Endodermal cell (in vitro differentiated cells): Measurements from ENCODE around the gene CEP295NL. TPM values are rescaled to one million over a fixed set of nuclear protein-coding genes. Genes with fewer than 3 reads are reported as not detected.

Experiments used
- DNase-seq: peaks from one replicate; pipeline ENCODE4 v3.0.0-alpha.2; 2017
- H3K27ac ChIP-seq: 2 replicates; pipeline ENCODE4 v1.5.1; 2013; ENCODE audit warnings: mild to moderate bottlenecking, low read depth, low read length, moderate library complexity
- H3K27me3 ChIP-seq: 2 replicates; pipeline ENCODE4 v1.6.1; 2013; ENCODE audit warnings: mild to moderate bottlenecking, low read length, moderate library complexity; ENCODE audit not compliant: insufficient read depth, control insufficient read depth, poor library complexity, severe bottlenecking
- H3K36me3 ChIP-seq: 2 replicates; pipeline ENCODE4 v1.7.0; 2013; ENCODE audit warnings: mild to moderate bottlenecking, low read length, moderate library complexity; ENCODE audit not compliant: control insufficient read depth, insufficient read depth
- H3K4me1 ChIP-seq: one replicate; pipeline ENCODE4 v1.7.0; 2013; ENCODE audit warnings: low read length; ENCODE audit not compliant: control insufficient read depth, insufficient read depth
- H3K4me3 ChIP-seq: 2 replicates; pipeline ENCODE4 v1.5.1; 2013; ENCODE audit warnings: mild to moderate bottlenecking, low read length, moderate library complexity
- H3K9ac ChIP-seq: 2 replicates; pipeline ENCODE4 v1.6.1; 2013; ENCODE audit warnings: mild to moderate bottlenecking, low read length, moderate library complexity; ENCODE audit not compliant: poor library complexity, severe bottlenecking; ENCODE audit errors: extremely low read depth
- H3K9me3 ChIP-seq: 2 replicates; pipeline ENCODE4 v1.6.1; 2013; ENCODE audit warnings: mild to moderate bottlenecking, low read length, moderate library complexity; ENCODE audit not compliant: control insufficient read depth
- H3K27ac Mint-ChIP-seq: 2 replicates; pipeline ENCODE4 v1.8.0; 2020; ENCODE audit warnings: mixed read lengths
- H3K27me3 Mint-ChIP-seq: 2 replicates; pipeline ENCODE4 v1.8.0; 2021; ENCODE audit warnings: mild to moderate bottlenecking, mixed read lengths; ENCODE audit not compliant: insufficient read depth
- H3K36me3 Mint-ChIP-seq: 2 replicates; pipeline ENCODE4 v1.8.0; 2020; ENCODE audit warnings: low read depth, mixed read lengths
- H3K4me1 Mint-ChIP-seq: 2 replicates; pipeline ENCODE4 v1.8.0; 2020; ENCODE audit warnings: mixed read lengths
- H3K4me3 Mint-ChIP-seq: 2 replicates; pipeline ENCODE4 v1.8.0; 2020; ENCODE audit warnings: mild to moderate bottlenecking, moderate library complexity, mixed read lengths
- H3K9me3 Mint-ChIP-seq: 2 replicates; pipeline ENCODE4 v1.8.0; 2020; ENCODE audit warnings: mild to moderate bottlenecking, mixed read lengths
- CTCF ChIP-seq: fragments of 200-600 bp; sonication (generic); conservative IDR thresholded peaks from 2 replicates; pipeline ENCODE4 v1.5.0; 2021; ENCODE audit warnings: antibody characterized with exemption, mild to moderate bottlenecking
- WGBS, 2 experiments: methylation state at CpG; one replicate each; pipeline versions ENCODE4 v1.1.5 to v1.1.7; 2013; ENCODE audit warnings: missing lambda C conversion rate in 2 of 2, mixed read lengths in 1 of 2; ENCODE audit not compliant: insufficient coverage in 1 of 2, insufficient read length in 1 of 2; 5-methylcytosine and 5-hydroxymethylcytosine counted together
- total RNA-seq, 2 donors: library from RNA; stranded (reverse); fragmentation: NEBNext Ultra II Directional in 1 of 2; extraction: Animal tissue kit (Norgen Biotek cat#: 25700) in 1 of 2; gene quantifications; 2 replicates in 1 of 2; 3 replicates in 1 of 2; pipeline ENCODE4 v1.2.1, GENCODE V29; 2021

The CEP295NL gene
- total RNA-seq, 2 donors from 2014 or later, result 0.97 to 2.2 TPM

DNA sequence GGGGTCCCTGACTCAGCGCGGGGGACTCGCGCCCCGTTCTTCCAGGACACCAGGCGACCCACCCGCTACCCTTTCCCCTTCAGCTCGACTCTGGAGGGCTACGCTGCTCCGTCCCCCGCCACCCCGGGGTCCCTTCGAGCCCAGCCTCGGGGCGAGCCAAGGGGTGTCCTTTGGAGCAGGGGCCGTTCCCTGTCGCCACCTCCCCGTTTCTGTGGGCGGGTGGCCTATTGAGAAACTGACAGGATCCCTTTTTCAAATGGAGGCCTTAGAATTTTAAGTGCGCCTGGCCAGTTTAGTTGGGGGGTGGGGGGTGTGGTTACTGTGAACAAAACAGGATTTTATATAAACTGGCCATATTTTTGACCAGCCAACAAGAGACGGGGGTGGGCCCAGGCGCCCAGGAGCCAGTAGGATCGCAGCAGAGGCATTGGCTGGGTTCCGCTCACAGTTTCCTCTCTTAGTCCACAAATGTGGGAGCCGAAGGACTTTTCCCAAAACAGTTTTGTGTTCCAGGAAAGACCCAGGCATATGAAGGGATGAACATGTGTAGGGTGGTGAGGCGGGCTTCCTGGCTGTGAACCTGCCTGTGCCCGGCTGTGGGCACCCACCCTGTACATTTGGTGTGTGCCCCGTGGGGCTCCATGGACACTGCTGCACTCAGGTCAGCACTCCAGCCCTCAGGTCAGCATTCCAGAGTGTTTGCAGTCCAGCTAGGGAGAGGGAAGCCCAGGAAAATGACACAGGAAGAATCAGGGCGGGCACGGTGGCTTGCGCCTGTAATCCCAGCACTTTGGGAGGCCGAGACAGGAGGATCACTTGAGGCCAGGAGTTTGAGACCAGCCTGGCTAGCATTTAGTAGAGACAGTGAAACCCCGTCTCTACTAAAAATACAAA lies 22.9 kb upstream of the CEP295NL start:
- H3K36me3 ChIP-seq, result no peaks in the 10 kb centered on the region
- peak overlapping the region; percentile 34 for H3K9ac ChIP-seq
- 44 to 90% methylated on average over 9 to 33 of the region's 33 CpGs for WGBS, 2 experiments
- Mint-ChIP-seq H3K36me3 (no peaks in the 10 kb centered on the region), H3K4me3 (peak overlapping the region; percentile 64), H3K4me1 (peaks cover 8% of the 10 kb centered on the region), H3K27ac (no peak overlapping the region), H3K9me3 (no peaks in the 10 kb centered on the region), H3K27me3 (peaks cover 5% of the 10 kb centered on the region)
- peak overlapping the region; percentile 69 for H3K4me3 ChIP-seq
- TF ChIP-seq CTCF, result no peak
- no peaks in the 10 kb centered on the region for H3K4me1 ChIP-seq
- peak overlapping the region; percentile 66 for H3K27ac ChIP-seq
- H3K9me3 ChIP-seq, result no peaks in the 10 kb centered on the region
- peak; percentile 81 for DNase-seq
- no peaks in the 10 kb centered on the region for H3K27me3 ChIP-seq

GRCh38 chr17:78925234-78925633 lies 22.2 kb upstream of the CEP295NL start, which contains the start of gene TIMP2:
Gene TIMP2, minus strand, starts transcription at chr17:78925387. Its CDS starts 299 bp downstream, at chr17:78925088.
- peaks cover 5% of the 10 kb centered on the region for H3K27me3 Mint-ChIP-seq
- 0% methylated on average over 14 to 52 of the region's 52 CpGs for WGBS, 2 experiments
- Histone ChIP-seq H3K27me3 (no peaks in the 10 kb centered on the region), H3K4me3 (peak within 1 kb of the TSS; percentile 82), H3K9ac (peak within 1 kb of the TSS; percentile 38), H3K9me3 (no peaks in the 10 kb centered on the region), H3K27ac (peak within 1 kb of the TSS; percentile 66), H3K36me3 (no peaks in the 10 kb centered on the region), H3K4me1 (no peaks in the 10 kb centered on the region)
- H3K4me1 Mint-ChIP-seq, result peaks cover 14% of the 10 kb centered on the region
- H3K4me3 Mint-ChIP-seq, result peak within 1 kb of the TSS; percentile 64
- peak; percentile 65 for TF ChIP-seq CTCF
- peak; percentile 97 for DNase-seq
- H3K27ac Mint-ChIP-seq, result no peak within 1 kb of the TSS
- H3K36me3 Mint-ChIP-seq, result no peaks in the 10 kb centered on the region
- H3K9me3 Mint-ChIP-seq, result no peaks in the 10 kb centered on the region

DNA sequence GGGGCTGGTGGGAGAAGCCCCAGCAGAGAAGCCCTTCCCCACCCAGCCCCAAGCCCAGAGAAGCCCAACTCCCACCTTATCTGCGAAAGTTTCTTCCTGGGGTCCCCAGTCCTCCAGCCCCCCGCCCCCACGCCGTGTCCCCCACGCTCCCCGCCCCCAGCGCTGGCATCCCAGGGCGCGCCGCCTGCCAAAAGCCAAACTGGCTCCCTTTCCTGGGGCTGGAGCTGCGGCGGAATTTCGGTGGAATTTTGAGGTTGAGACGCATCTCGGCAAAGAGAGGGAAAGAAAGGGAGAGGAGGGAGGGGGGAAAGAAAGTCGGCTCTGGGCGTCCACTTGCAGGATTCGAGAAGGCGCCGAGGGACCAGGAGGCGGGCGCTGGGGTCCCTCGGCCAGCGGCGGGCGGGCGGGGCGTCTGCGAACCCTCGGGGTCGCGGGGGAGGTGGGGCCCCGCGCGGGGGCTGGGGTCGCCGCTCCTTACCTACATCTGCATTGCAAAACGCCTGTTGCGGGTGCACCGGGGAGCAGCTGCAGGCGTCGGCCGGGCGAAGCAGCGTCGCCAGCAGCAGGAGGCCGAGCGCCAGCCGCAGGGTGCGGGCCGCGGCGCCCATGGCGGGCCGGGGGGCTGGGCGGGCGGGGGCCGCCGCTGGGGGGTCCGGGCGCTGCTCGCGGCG lies 21.6 kb upstream of the CEP295NL start:
- peak; percentile 90 for DNase-seq
- Histone ChIP-seq H3K27me3 (no peaks in the 10 kb centered on the region), H3K4me3 (peak overlapping the region; percentile 82), H3K4me1 (no peaks in the 10 kb centered on the region), H3K9ac (peak overlapping the region; percentile 38), H3K36me3 (no peaks in the 10 kb centered on the region), H3K9me3 (no peaks in the 10 kb centered on the region), H3K27ac (no peak overlapping the region)
- 0% methylated on average over 2 to 63 of the region's 64 CpGs for WGBS, 2 experiments
- H3K4me3 Mint-ChIP-seq, result peak overlapping the region; percentile 64
- H3K36me3 Mint-ChIP-seq, result no peaks in the 10 kb centered on the region
- no peak overlapping the region for H3K27ac Mint-ChIP-seq
- H3K4me1 Mint-ChIP-seq, result peaks cover 18% of the 10 kb centered on the region
- no peaks in the 10 kb centered on the region for H3K9me3 Mint-ChIP-seq
- H3K27me3 Mint-ChIP-seq, result peaks cover 5% of the 10 kb centered on the region
- TF ChIP-seq CTCF, result no peak
